ENCODE measurements around the gene SPRED3. TPM values are rescaled to one million over a fixed set of nuclear protein-coding genes. Genes with fewer than 3 reads are reported as not detected.

SPRED3 gene, protein sequence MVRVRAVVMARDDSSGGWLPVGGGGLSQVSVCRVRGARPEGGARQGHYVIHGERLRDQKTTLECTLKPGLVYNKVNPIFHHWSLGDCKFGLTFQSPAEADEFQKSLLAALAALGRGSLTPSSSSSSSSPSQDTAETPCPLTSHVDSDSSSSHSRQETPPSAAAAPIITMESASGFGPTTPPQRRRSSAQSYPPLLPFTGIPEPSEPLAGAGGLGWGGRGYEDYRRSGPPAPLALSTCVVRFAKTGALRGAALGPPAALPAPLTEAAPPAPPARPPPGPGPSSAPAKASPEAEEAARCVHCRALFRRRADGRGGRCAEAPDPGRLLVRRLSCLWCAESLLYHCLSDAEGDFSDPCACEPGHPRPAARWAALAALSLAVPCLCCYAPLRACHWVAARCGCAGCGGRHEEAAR
- 1.9 to 4.0 TPM (median 3.4 TPM) in 5 replicates for total RNA-seq (2022; extraction: Qiagen RNA extraction; ENCODE audit: low read depth)

DNA sequence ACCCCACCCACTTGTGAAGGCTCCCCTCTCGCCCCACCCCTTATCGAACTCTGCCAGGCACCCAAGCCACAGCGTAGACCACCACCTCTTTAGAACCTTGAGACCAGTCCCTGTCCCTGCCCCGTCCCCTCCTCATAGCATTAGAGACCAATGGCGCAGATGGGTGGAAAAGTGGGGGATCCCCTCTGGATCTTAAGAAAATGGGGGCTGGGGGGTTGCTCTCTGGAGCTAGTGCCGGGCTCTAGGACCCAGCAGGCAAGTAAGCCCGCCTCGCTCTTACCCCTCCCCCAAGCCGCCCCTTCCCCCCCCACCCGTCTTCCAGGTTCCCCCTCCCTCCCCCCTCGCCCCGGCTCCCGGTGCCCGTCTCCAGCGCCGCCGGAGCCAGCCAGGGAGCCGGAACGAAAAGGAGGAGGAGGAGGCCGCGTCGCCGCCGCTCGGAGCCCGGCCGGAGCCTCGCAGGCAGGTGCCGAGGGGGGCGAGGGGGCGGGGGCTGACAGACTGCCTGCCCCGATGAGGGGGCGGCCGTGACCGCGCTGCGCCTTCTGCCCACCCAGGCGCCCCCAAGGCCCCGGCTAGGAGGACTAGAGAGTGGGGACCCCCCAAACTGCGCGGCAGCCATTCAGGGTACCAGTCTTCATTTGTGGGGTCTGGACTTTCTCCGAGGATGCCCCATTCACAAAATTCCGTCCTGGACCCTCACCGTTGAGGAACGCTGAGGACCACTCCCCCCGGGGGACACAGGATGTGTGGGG is at the start of gene SPRED3:
Gene SPRED3, plus strand, starts transcription at position 349 of the 752 bp plus-strand sequence. CDS start 1,606 bp downstream, outside the sequence.

GRCh38 chr19:38374332-38375097 is 14.0 kb upstream of the SPRED3 start, which contains the start of gene PSMD8:
Gene PSMD8 (plus strand): TSS chr19:38374571. CDS start chr19:38374602, 31 bp downstream.

GRCh38 chr19:38387550-38388348 is 748 bp upstream of the SPRED3 start, which contains the start of gene GGN:
Gene GGN (minus strand): TSS chr19:38388034. CDS start chr19:38387261, 773 bp downstream.

GRCh38 chr19:38402967-38403674 is 14.6 kb downstream of the SPRED3 start, which contains the start of gene FAM98C:
Gene FAM98C (plus strand): TSS chr19:38403093. CDS start chr19:38403154, 61 bp downstream.

DNA sequence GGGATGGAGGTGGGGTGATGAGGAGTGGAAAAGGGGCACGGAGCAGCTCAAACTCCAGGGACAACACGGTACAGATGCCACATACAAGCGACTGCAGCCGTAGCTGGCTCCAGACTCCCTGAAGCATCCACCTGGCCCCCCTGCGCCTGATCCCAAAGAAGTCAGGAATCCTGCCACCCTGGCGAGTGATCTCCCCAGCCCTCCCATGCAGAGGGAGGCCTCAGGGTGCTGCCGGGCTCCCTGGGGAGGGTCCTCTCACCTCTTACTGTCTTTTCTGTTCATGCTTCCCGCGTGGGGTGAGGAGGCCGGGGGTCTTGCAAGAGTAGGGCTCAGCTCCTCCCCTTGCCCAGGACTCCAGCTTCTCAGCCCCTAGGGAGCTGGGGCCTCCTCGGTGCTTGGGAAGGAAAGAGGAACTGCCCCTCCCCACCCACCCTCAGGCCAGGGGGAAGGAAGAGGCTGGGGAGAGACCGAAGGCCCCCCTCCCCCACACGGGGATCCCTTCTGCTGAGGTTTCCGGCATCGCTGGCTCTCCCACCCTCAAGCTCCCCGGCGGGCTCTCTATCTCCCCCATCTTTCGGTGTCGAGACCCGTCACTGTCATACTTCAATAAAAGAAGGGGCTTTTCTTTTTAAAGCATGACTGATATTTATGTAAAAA is 37.4 kb downstream of the SPRED3 start, which contains the start of gene RASGRP4:
Gene RASGRP4, minus strand, starts transcription at position 410 of the 657 bp plus-strand sequence. Its CDS starts 128 bp downstream, at position 282.

DNA sequence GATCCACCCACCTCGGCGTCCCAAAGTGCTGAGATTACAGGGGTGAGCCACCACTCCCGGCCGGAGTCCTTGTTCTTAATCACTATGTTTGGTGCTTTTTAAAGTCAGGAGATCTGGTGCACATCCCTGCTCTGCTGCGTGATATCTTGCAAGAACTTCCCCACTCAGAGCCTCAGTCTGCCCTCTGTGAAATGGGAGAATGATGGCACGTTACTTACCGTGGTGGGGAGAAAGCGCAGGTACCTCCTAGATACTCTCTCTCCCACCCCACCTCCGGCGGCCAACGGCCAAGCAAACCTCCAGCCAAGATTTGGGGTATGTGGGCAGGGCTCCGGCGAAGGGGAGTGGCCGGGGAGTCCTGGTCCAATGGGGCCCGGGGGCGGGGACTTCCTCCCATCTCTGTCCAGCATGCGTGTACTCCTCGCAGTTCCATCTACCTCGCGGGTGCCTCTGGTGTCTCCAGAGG is 44.8 kb downstream of the SPRED3 start, which contains the start of gene RYR1:
Gene RYR1, plus strand, starts transcription at position 424 of the 466 bp plus-strand sequence. CDS start 139 bp downstream, outside the sequence.

Other genes with a start within 250 kb of the SPRED3 start
- 3.0 to 4.4 TPM (median 3.6 TPM) in 5 replicates for gene DPF1, start 164.5 kb upstream of the SPRED3 start, total RNA-seq (2022; extraction: Qiagen RNA extraction; ENCODE audit: low read depth)
- 107 to 158 TPM (median 132 TPM) in 5 replicates for gene PPP1R14A, start 132.3 kb upstream of the SPRED3 start, total RNA-seq (2022; extraction: Qiagen RNA extraction; ENCODE audit: low read depth)
- 262 to 412 TPM (median 361 TPM) in 5 replicates for gene SPINT2, start 124.1 kb upstream of the SPRED3 start, total RNA-seq (2022; extraction: Qiagen RNA extraction; ENCODE audit: low read depth)
- 617 to 825 TPM (median 744 TPM) in 5 replicates for gene C19orf33, start 84.4 kb upstream of the SPRED3 start, total RNA-seq (2022; extraction: Qiagen RNA extraction; ENCODE audit: low read depth)
- 89.6 to 134 TPM (median 124 TPM) in 5 replicates for gene YIF1B, start 72.8 kb upstream of the SPRED3 start, total RNA-seq (2022; extraction: Qiagen RNA extraction; ENCODE audit: low read depth)
- gene KCNK6, start 68.9 kb upstream of the SPRED3 start, total RNA-seq (2022; extraction: Qiagen RNA extraction; ENCODE audit: low read depth): 4.3 to 6.0 TPM (median 5.1 TPM) in 5 replicates
- 0.99 to 1.7 TPM (median 1.4 TPM) in 5 replicates for gene CATSPERG, start 52.9 kb upstream of the SPRED3 start, total RNA-seq (2022; extraction: Qiagen RNA extraction; ENCODE audit: low read depth)
- gene PSMD8, start 14.1 kb upstream of the SPRED3 start, total RNA-seq (2022; extraction: Qiagen RNA extraction; ENCODE audit: low read depth): 470 to 589 TPM (median 496 TPM) in 5 replicates
- 0.11 to 0.75 TPM (median 0.47 TPM) in 5 replicates for gene GGN, start 663 bp upstream of the SPRED3 start, total RNA-seq (2022; extraction: Qiagen RNA extraction; ENCODE audit: low read depth)
- gene FAM98C, start 14.4 kb downstream of the SPRED3 start, total RNA-seq (2022; extraction: Qiagen RNA extraction; ENCODE audit: low read depth): 16.8 to 31.3 TPM (median 25.6 TPM) in 5 replicates
- gene RASGRP4, start 37.5 kb downstream of the SPRED3 start, total RNA-seq (2022; extraction: Qiagen RNA extraction; ENCODE audit: low read depth): 0.09 TPM in 1 of 5 replicates, not detected in the others
- gene RYR1, start 45.0 kb downstream of the SPRED3 start, total RNA-seq (2022; extraction: Qiagen RNA extraction; ENCODE audit: low read depth): 4.0 to 6.1 TPM (median 5.0 TPM) in 5 replicates
- gene MAP4K1, start 229.3 kb downstream of the SPRED3 start, total RNA-seq (2022; extraction: Qiagen RNA extraction; ENCODE audit: low read depth): 0.27 to 1.4 TPM (median 0.70 TPM) in 5 replicates
- 692 to 886 TPM (median 749 TPM) in 5 replicates for gene EIF3K, start 230.5 kb downstream of the SPRED3 start, total RNA-seq (2022; extraction: Qiagen RNA extraction; ENCODE audit: low read depth)